Loucy (cell line): Measurements from ENCODE around the gene OR2V1.

Experiments
- CTCF ChIP-seq: fragments of 200-600 bp; sonication (generic); conservative IDR thresholded peaks from 2 replicates; pipeline ENCODE4 v1.5.1; 2014; ENCODE audit warnings: mild to moderate bottlenecking, antibody characterized with exemption, low read length
- EZH2phosphoT487 ChIP-seq: fragments of 200-600 bp; IDR thresholded peaks from 2 replicates; pipeline ENCODE4 v1.6.1; 2018; ENCODE audit warnings: antibody characterized with exemption, mild to moderate bottlenecking, moderate library complexity, borderline replicate concordance

DNA sequence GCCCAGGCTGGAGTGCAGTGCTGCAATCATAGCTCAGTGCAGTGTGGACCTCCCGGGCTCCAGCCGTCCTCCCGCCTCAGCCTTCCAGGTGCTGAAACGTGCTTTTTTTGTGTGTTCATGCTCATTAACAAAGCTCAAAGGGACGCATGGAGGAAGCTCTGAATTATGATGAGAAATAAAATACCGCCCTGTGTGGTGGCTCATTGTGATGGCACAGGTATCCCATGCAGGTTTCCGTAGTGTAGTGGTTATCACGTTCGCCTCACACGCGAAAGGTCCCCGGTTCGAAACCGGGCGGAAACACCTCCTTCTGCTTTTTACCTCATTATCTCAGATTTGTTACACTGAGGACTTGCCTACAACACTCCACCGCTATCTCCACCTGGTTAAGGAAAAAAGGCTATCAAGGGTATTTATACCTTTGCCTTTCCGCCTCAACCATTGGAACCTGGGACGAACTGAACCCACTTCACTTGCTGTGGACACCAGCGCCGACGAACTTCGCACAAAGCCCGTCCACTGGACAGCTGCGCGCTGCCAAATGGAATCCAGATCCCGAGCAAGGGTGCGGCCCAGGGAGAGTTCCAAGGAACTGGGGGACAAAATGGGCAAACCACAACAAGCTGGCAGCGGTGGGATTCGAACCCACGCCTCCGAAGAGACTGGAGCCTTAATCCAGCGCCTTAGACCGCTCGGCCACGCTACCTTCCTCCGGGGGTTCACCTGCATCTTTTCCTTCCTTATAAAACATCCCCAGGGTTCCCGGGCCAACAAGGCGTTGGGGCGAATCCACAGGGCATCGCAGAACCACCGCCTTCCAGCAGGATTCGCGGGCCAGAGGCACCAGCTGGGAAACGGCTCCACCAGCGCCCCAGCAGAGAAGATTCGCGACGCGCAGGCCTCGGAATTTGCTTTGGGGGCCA is 42.7 kb upstream of the OR2V1 start:
- TF ChIP-seq CTCF (no peak), EZH2phosphoT487 (no peak)
